RKO (cell line): ENCODE data around the gene CORO1C.
A peak's percentile ranks its signal among the peaks of the same experiment; 100 is the strongest.
"Not testable (repeated sequence)": the region's sequence is repeated elsewhere in the genome, so short reads cannot be mapped to it uniquely, and the experiment has no call there.

ENCODE experiments used
- DNase-seq: peaks from one replicate; pipeline ENCODE4 v3.0.0-alpha.2; 2016; ENCODE audit warnings: low spot score

Gene CORO1C

GRCh38 chr12:108633534-108634248 lies 97.6 kb downstream of the CORO1C start, which contains the start of gene SELPLG:
SELPLG (minus strand) TSS chr12:108633894; CDS start chr12:108624307, 9,587 bp downstream.
- no peak for DNase-seq

GRCh38 chr12:108633081-108633533 lies 98.2 kb downstream of the CORO1C start:
- no peak for DNase-seq

- not testable (repeated sequence) for DNase-seq
Observed at GRCh38 chr12:108631261-108631660, 100.1 kb downstream of the CORO1C start.

GRCh38 chr12:108630481-108631207 lies 100.7 kb downstream of the CORO1C start:
- DNase-seq, result no peak

GRCh38 chr12:108629824-108630476 lies 101.4 kb downstream of the CORO1C start:
- peak; percentile 87 for DNase-seq

GRCh38 chr12:108629151-108629550 lies 102.2 kb downstream of the CORO1C start:
- no peak for DNase-seq

GRCh38 chr12:108627134-108627920 lies 104.0 kb downstream of the CORO1C start:
- no peak for DNase-seq

GRCh38 chr12:108625228-108625627 lies 106.1 kb downstream of the CORO1C start:
- no peak for DNase-seq

- DNase-seq, result no peak
Observed at GRCh38 chr12:108623577-108623976, 107.7 kb downstream of the CORO1C start.

GRCh38 chr12:108622921-108623514 lies 108.3 kb downstream of the CORO1C start:
- no peak for DNase-seq

- no peak for DNase-seq
Observed at GRCh38 chr12:108622421-108622820, 108.9 kb downstream of the CORO1C start.

- DNase-seq, result no peak
Observed at GRCh38 chr12:108621161-108621560, 110.2 kb downstream of the CORO1C start.

GRCh38 chr12:108620236-108620879 lies 111.0 kb downstream of the CORO1C start:
- no peak for DNase-seq

GRCh38 chr12:108619369-108620160 lies 111.8 kb downstream of the CORO1C start:
- no peak for DNase-seq

GRCh38 chr12:108618953-108619274 lies 112.4 kb downstream of the CORO1C start:
- not testable (repeated sequence) for DNase-seq

- peak; percentile 81 for DNase-seq
Observed at GRCh38 chr12:108618079-108618952, 113.0 kb downstream of the CORO1C start.

- no peak for DNase-seq
Observed at GRCh38 chr12:108616941-108617858, 114.1 kb downstream of the CORO1C start.

GRCh38 chr12:108616359-108616758 lies 115.0 kb downstream of the CORO1C start:
- no peak for DNase-seq
